ENCODE results near the gene TMEM63A.

Gene TMEM63A

GRCh38 chr1:225834417-225835329, 47.5 kb downstream of the TMEM63A start:
- H3K9ac ChIP-seq (ENCODE audit: low read depth, low read length): no peak overlapping the region
- H3K9me3 ChIP-seq (ENCODE audit: insufficient read depth, low read depth, low read length): no peaks in the 10 kb centered on the region
- no peaks in the 10 kb centered on the region for H3K27me3 ChIP-seq (ENCODE audit: insufficient read depth, low read length)
- no peak overlapping the region for H3K27ac ChIP-seq (ENCODE audit: low read length)
- H3K36me3 ChIP-seq (ENCODE audit: insufficient read depth, low read depth, low read length): peaks cover 26% of the 10 kb centered on the region
- no peak overlapping the region for H3K4me3 ChIP-seq (ENCODE audit: low read length)
- H3K4me1 ChIP-seq (ENCODE audit: insufficient read depth, low read length): no peaks in the 10 kb centered on the region

- Histone ChIP-seq H3K27me3 (ENCODE audit: insufficient read depth, low read length) (no peaks in the 10 kb centered on the region), H3K4me3 (ENCODE audit: low read length) (no peak overlapping the region), H3K9me3 (ENCODE audit: insufficient read depth, low read depth, low read length) (no peaks in the 10 kb centered on the region), H3K4me1 (ENCODE audit: insufficient read depth, low read length) (0 out of 2 replicates have a peak, but pooled peaks cover 4% of the 10 kb centered on the region), H3K36me3 (ENCODE audit: insufficient read depth, low read depth, low read length) (peaks cover 18% of the 10 kb centered on the region), H3K9ac (ENCODE audit: low read depth, low read length) (no peak overlapping the region), H3K27ac (ENCODE audit: low read length) (no peak overlapping the region)
Measured at GRCh38 chr1:225830841-225831240, 51.3 kb downstream of the TMEM63A start.

GRCh38 chr1:225828706-225829345, 53.4 kb downstream of the TMEM63A start:
- Histone ChIP-seq H3K9ac (ENCODE audit: low read depth, low read length) (no peak overlapping the region), H3K27ac (ENCODE audit: low read length) (no peak overlapping the region), H3K27me3 (ENCODE audit: insufficient read depth, low read length) (no peaks in the 10 kb centered on the region), H3K4me3 (ENCODE audit: low read length) (no peak overlapping the region), H3K4me1 (ENCODE audit: insufficient read depth, low read length) (peaks cover 7% of the 10 kb centered on the region; the same call in 1 of the 2 replicates), H3K9me3 (ENCODE audit: insufficient read depth, low read depth, low read length) (no peaks in the 10 kb centered on the region), H3K36me3 (ENCODE audit: insufficient read depth, low read depth, low read length) (peaks cover 18% of the 10 kb centered on the region)

- Histone ChIP-seq H3K9ac (ENCODE audit: low read depth, low read length) (no peak overlapping the region), H3K27me3 (ENCODE audit: insufficient read depth, low read length) (no peaks in the 10 kb centered on the region), H3K4me3 (ENCODE audit: low read length) (no peak overlapping the region), H3K4me1 (ENCODE audit: insufficient read depth, low read length) (peaks cover 7% of the 10 kb centered on the region; the same call in 1 of the 2 replicates), H3K9me3 (ENCODE audit: insufficient read depth, low read depth, low read length) (no peaks in the 10 kb centered on the region), H3K27ac (ENCODE audit: low read length) (no peak overlapping the region), H3K36me3 (ENCODE audit: insufficient read depth, low read depth, low read length) (peaks cover 7% of the 10 kb centered on the region)
Measured at GRCh38 chr1:225827076-225827475, 55.1 kb downstream of the TMEM63A start.

GRCh38 chr1:225825607-225826007, 56.6 kb downstream of the TMEM63A start:
- Histone ChIP-seq H3K36me3 (ENCODE audit: insufficient read depth, low read depth, low read length) (no peaks in the 10 kb centered on the region), H3K27ac (ENCODE audit: low read length) (no peak overlapping the region), H3K4me1 (ENCODE audit: insufficient read depth, low read length) (peaks cover 7% of the 10 kb centered on the region; the same call in 1 of the 2 replicates), H3K9me3 (ENCODE audit: insufficient read depth, low read depth, low read length) (no peaks in the 10 kb centered on the region), H3K27me3 (ENCODE audit: insufficient read depth, low read length) (no peaks in the 10 kb centered on the region), H3K9ac (ENCODE audit: low read depth, low read length) (no peak overlapping the region), H3K4me3 (ENCODE audit: low read length) (no peak overlapping the region)

GRCh38 chr1:225825078-225825477, 57.1 kb downstream of the TMEM63A start:
- Histone ChIP-seq H3K36me3 (ENCODE audit: insufficient read depth, low read depth, low read length) (no peaks in the 10 kb centered on the region), H3K9me3 (ENCODE audit: insufficient read depth, low read depth, low read length) (no peaks in the 10 kb centered on the region), H3K4me1 (ENCODE audit: insufficient read depth, low read length) (peaks cover 7% of the 10 kb centered on the region; the same call in 1 of the 2 replicates), H3K27ac (ENCODE audit: low read length) (no peak overlapping the region), H3K27me3 (ENCODE audit: insufficient read depth, low read length) (no peaks in the 10 kb centered on the region), H3K9ac (ENCODE audit: low read depth, low read length) (no peak overlapping the region), H3K4me3 (ENCODE audit: low read length) (no peak overlapping the region)

- Histone ChIP-seq H3K4me1 (ENCODE audit: insufficient read depth, low read length) (peaks cover 7% of the 10 kb centered on the region; the same call in 1 of the 2 replicates), H3K36me3 (ENCODE audit: insufficient read depth, low read depth, low read length) (no peaks in the 10 kb centered on the region), H3K27me3 (ENCODE audit: insufficient read depth, low read length) (no peaks in the 10 kb centered on the region), H3K27ac (ENCODE audit: low read length) (no peak overlapping the region), H3K9me3 (ENCODE audit: insufficient read depth, low read depth, low read length) (no peaks in the 10 kb centered on the region), H3K4me3 (ENCODE audit: low read length) (no peak overlapping the region), H3K9ac (ENCODE audit: low read depth, low read length) (no peak overlapping the region)
Measured at GRCh38 chr1:225824533-225824941, 57.6 kb downstream of the TMEM63A start.

- no peaks in the 10 kb centered on the region for H3K9me3 ChIP-seq (ENCODE audit: insufficient read depth, low read depth, low read length)
- no peak overlapping the region for H3K27ac ChIP-seq (ENCODE audit: low read length)
- H3K9ac ChIP-seq (ENCODE audit: low read depth, low read length): no peak overlapping the region
- H3K4me1 ChIP-seq (ENCODE audit: insufficient read depth, low read length): peaks cover 7% of the 10 kb centered on the region; the same call in 1 of the 2 replicates
- H3K4me3 ChIP-seq (ENCODE audit: low read length): no peak overlapping the region
- no peaks in the 10 kb centered on the region for H3K36me3 ChIP-seq (ENCODE audit: insufficient read depth, low read depth, low read length)
- H3K27me3 ChIP-seq (ENCODE audit: insufficient read depth, low read length): no peaks in the 10 kb centered on the region
Measured at GRCh38 chr1:225823811-225824261, 58.3 kb downstream of the TMEM63A start.

GRCh38 chr1:225822655-225823403, 59.4 kb downstream of the TMEM63A start:
- H3K9me3 ChIP-seq (ENCODE audit: insufficient read depth, low read depth, low read length): no peaks in the 10 kb centered on the region
- H3K27ac ChIP-seq (ENCODE audit: low read length): no peak overlapping the region
- H3K4me1 ChIP-seq (ENCODE audit: insufficient read depth, low read length): peaks cover 14% of the 10 kb centered on the region; the same call in 1 of the 2 replicates
- H3K36me3 ChIP-seq (ENCODE audit: insufficient read depth, low read depth, low read length): no peaks in the 10 kb centered on the region
- no peaks in the 10 kb centered on the region for H3K27me3 ChIP-seq (ENCODE audit: insufficient read depth, low read length)
- H3K4me3 ChIP-seq (ENCODE audit: low read length): no peak overlapping the region
- H3K9ac ChIP-seq (ENCODE audit: low read depth, low read length): no peak overlapping the region

GRCh38 chr1:225820522-225821120, 61.6 kb downstream of the TMEM63A start:
- peaks cover 23% of the 10 kb centered on the region for H3K4me1 ChIP-seq (ENCODE audit: insufficient read depth, low read length)
- H3K9ac ChIP-seq (ENCODE audit: low read depth, low read length): no peak overlapping the region
- H3K27ac ChIP-seq (ENCODE audit: low read length): no peak overlapping the region
- H3K27me3 ChIP-seq (ENCODE audit: insufficient read depth, low read length): no peaks in the 10 kb centered on the region
- no peaks in the 10 kb centered on the region for H3K9me3 ChIP-seq (ENCODE audit: insufficient read depth, low read depth, low read length)
- no peak overlapping the region for H3K4me3 ChIP-seq (ENCODE audit: low read length)
- no peaks in the 10 kb centered on the region for H3K36me3 ChIP-seq (ENCODE audit: insufficient read depth, low read depth, low read length)
